Calu3 (cell line): ENCODE results near the gene ACSL3. TPM values are rescaled to one million over a fixed set of nuclear protein-coding genes. Genes with fewer than 3 reads are reported as not detected.

ENCODE experiments used
- BruUV-seq: library from RNA; stranded (reverse); fragments of 400-500 nt; replicated peaks from 2 replicates; lab custom pipeline; 2021; lab: Mats Ljungman, UMichigan
- CTCF ChIA-PET: fragments of 300-600 bp; sonication (Branson Sonifier 250); formaldehyde crosslinking; loops from one replicate; lab custom pipeline; 2022; ENCODE audit warnings: antibody characterized with exemption; lab: Charles Lee
- DNase-seq: peaks from one replicate; pipeline ENCODE4 v3.0.0; 2022
- H3K27ac Mint-ChIP-seq: one replicate; pipeline ENCODE4 v1.8.0; 2022; ENCODE audit warnings: mixed read lengths; ENCODE audit not compliant: unreplicated experiment
- H3K27me3 Mint-ChIP-seq: one replicate; pipeline ENCODE4 v1.8.0; 2022; ENCODE audit warnings: mixed read lengths; ENCODE audit not compliant: unreplicated experiment
- H3K36me3 Mint-ChIP-seq: one replicate; pipeline ENCODE4 v1.8.0; 2022; ENCODE audit warnings: mild to moderate bottlenecking, moderate library complexity, mixed read lengths; ENCODE audit not compliant: insufficient read depth, unreplicated experiment
- H3K4me1 Mint-ChIP-seq: one replicate; pipeline ENCODE4 v1.8.0; 2022; ENCODE audit warnings: mild to moderate bottlenecking, low read depth, mixed read lengths; ENCODE audit not compliant: unreplicated experiment
- H3K4me3 Mint-ChIP-seq: one replicate; pipeline ENCODE4 v1.8.0; 2022; ENCODE audit warnings: mild to moderate bottlenecking, low read depth, moderate library complexity, mixed read lengths; ENCODE audit not compliant: unreplicated experiment
- H3K9me3 Mint-ChIP-seq: one replicate; pipeline ENCODE4 v1.8.0; 2022; ENCODE audit warnings: low read depth, mixed read lengths; ENCODE audit not compliant: unreplicated experiment
- intact Hi-C: fragments of 100-400 bp; cut with micrococcal nuclease; formaldehyde crosslinking; loops from one replicate; pipeline ENCODE4 v1.10.0; 2022; ENCODE audit not compliant: unreplicated experiment
- total RNA-seq: library from RNA; stranded (reverse); gene quantifications from 2 replicates; pipeline ENCODE4 v1.2.3, GENCODE V29; 2022
- TF ChIP-seq, protein P1 (sequence below): fragments of 200-600 bp; IDR thresholded peaks from one replicate; pipeline ENCODE4 v1.8.0; 2022; ENCODE audit warnings: antibody characterized with exemption; ENCODE audit not compliant: unreplicated experiment

ACSL3 gene
- total RNA-seq, 1 experiment from 2014 or later = 167 TPM

DNA sequence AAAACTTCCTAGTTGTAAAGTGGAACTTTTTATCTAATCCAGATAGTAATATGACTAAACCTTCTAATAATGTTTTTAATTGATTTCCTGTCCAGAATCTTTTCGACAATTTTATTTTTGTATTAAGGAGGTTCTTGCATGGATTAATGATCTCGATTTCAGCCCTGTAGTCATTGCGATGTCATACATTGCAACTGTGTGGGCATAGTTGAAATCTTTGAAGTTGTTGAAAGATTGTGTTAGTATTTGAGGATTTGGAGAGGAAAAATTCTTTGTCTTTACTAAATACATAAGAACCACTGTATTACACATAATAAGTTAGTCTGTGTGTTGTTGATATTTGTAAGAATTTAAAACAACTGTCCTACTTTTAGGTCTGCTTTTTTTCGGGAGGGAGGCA, 31.1 kb downstream of the ACSL3 start:
- CTCF ChIA-PET = no interaction called here
- peak overlapping the region; percentile 72 for H3K27ac Mint-ChIP-seq

DNA sequence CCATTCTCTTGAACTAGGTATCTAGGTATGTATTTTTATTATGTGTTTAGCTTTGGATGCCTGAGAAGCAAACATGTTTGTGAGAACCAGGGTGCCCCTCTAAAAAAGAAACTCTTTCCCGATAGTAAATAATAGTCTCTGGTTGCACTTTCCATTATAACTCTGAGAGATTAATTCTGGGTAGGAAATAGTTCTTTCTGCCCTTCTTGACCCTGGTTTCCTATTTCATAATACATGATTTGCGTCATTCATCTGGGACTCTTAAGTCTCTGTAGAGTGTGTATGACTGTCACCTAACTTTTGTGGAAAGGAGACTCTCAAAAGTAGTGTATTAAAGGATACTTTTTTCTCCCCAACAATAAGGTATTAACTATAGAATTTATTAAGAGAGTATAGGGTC, 31.5 kb downstream of the ACSL3 start:
- Mint-ChIP-seq H3K4me1 (peaks cover 50% of the 10 kb centered on the region), H3K9me3 (no peaks in the 10 kb centered on the region), H3K4me3 (peak overlapping the region; percentile 26), H3K27me3 (no peaks in the 10 kb centered on the region), H3K27ac (peak overlapping the region; percentile 72), H3K36me3 (peaks cover 19% of the 10 kb centered on the region)
- no peak for DNase-seq
- CTCF ChIA-PET = no interaction called here
- TF ChIP-seq, protein P1, sequence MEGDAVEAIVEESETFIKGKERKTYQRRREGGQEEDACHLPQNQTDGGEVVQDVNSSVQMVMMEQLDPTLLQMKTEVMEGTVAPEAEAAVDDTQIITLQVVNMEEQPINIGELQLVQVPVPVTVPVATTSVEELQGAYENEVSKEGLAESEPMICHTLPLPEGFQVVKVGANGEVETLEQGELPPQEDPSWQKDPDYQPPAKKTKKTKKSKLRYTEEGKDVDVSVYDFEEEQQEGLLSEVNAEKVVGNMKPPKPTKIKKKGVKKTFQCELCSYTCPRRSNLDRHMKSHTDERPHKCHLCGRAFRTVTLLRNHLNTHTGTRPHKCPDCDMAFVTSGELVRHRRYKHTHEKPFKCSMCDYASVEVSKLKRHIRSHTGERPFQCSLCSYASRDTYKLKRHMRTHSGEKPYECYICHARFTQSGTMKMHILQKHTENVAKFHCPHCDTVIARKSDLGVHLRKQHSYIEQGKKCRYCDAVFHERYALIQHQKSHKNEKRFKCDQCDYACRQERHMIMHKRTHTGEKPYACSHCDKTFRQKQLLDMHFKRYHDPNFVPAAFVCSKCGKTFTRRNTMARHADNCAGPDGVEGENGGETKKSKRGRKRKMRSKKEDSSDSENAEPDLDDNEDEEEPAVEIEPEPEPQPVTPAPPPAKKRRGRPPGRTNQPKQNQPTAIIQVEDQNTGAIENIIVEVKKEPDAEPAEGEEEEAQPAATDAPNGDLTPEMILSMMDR = no peak
- no TSS peak for BruUV-seq
- intact Hi-C loops = no loop called here

More for the DNA sequence above, 31.1 kb downstream of the ACSL3 start:
- intact Hi-C loops = no loop called here
- peaks cover 50% of the 10 kb centered on the region for H3K4me1 Mint-ChIP-seq
- no peaks in the 10 kb centered on the region for H3K27me3 Mint-ChIP-seq
- no TSS peak for BruUV-seq
- peak overlapping the region; percentile 26 for H3K4me3 Mint-ChIP-seq
- TF ChIP-seq, protein P1 = no peak
- DNase-seq = no peak
- peaks cover 23% of the 10 kb centered on the region for H3K36me3 Mint-ChIP-seq
- no peaks in the 10 kb centered on the region for H3K9me3 Mint-ChIP-seq

DNA sequence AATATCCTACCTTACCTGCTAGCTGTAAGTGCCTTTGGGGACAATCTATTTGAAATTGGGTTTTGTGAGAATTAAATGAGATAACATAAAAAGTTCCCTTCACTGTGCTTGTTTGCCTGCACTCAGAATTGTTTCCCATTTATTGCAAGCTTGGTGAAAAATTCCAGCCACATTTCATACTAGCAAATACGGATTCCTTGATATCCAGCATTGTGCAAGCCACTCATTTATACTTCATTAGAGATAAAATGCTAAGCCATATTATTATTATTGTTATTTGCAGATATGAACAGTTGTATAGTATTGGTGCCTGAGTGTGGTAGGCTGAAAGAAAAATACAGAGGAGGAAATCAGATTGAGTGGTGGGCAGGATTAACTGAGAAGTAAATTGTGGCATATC, 31.9 kb downstream of the ACSL3 start:
- no TSS peak for BruUV-seq
- H3K27ac Mint-ChIP-seq = peak overlapping the region; percentile 72
- no peaks in the 10 kb centered on the region for H3K9me3 Mint-ChIP-seq
- H3K36me3 Mint-ChIP-seq = peaks cover 16% of the 10 kb centered on the region
- H3K4me3 Mint-ChIP-seq = peak overlapping the region; percentile 26
- peaks cover 51% of the 10 kb centered on the region for H3K4me1 Mint-ChIP-seq
- intact Hi-C loops = no loop called here
- DNase-seq = no peak
- TF ChIP-seq, protein P1 = no peak
- CTCF ChIA-PET = no interaction called here
- H3K27me3 Mint-ChIP-seq = no peaks in the 10 kb centered on the region

DNA sequence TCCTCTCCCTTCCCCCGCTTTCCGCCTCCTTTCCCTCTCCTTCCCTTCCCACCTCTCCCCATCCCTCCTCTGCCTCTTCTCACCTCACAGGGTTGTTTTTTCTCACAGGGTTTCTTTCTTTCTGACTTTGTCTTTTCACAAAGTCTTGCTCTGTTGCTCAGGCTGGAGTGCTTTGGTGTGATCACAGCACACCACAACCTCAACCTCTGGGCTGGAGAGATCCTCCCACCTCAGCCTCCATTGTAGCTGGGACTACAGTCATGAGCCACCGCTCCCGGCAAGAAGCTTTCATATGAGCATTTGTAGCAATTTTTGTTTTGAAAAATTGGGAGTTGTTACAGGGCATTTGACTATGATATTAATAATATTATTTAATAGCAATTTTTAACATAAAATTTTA, 32.9 kb downstream of the ACSL3 start:
- H3K4me3 Mint-ChIP-seq = no peak overlapping the region
- no peaks in the 10 kb centered on the region for H3K9me3 Mint-ChIP-seq
- peaks cover 17% of the 10 kb centered on the region for H3K36me3 Mint-ChIP-seq
- H3K27ac Mint-ChIP-seq = no peak overlapping the region
- no peaks in the 10 kb centered on the region for H3K27me3 Mint-ChIP-seq
- CTCF ChIA-PET = no interaction called here
- TF ChIP-seq, protein P1 = no peak
- no TSS peak for BruUV-seq
- no peak for DNase-seq
- intact Hi-C loops = no loop called here
- H3K4me1 Mint-ChIP-seq = peaks cover 61% of the 10 kb centered on the region
